SU-DHL-6 (cell line): ENCODE data around the gene MAP4K2.

Experiments
- H2AFZ ChIP-seq: fragments of 200-600 bp; sonication (generic); 2 replicates; pipeline ENCODE4 v1.6.1; 2014; ENCODE audit warnings: low read depth, mild to moderate bottlenecking, moderate library complexity, mixed read lengths, antibody characterized with exemption, low read length; ENCODE audit not compliant: severe bottlenecking
- H3F3A ChIP-seq: fragments of 200-600 bp; shearing (Covaris generic); 2 replicates; pipeline ENCODE4 v1.6.0; 2016; ENCODE audit warnings: antibody characterized with exemption, mild to moderate bottlenecking; ENCODE audit not compliant: insufficient read depth
- H3K27ac ChIP-seq: fragments of 200-600 bp; sonication (generic); 2 replicates; pipeline ENCODE4 v1.5.1; 2016; ENCODE audit warnings: low read depth, mild to moderate bottlenecking, low read length, moderate library complexity, mixed read lengths
- H3K27me3 ChIP-seq: fragments of 200-600 bp; sonication (generic), shearing (Covaris generic); 2 replicates; pipeline ENCODE4 v1.6.0; 2014; ENCODE audit warnings: mild to moderate bottlenecking, low read length
- H3K36me3 ChIP-seq: fragments of 200-600 bp; sonication (generic); 2 replicates; pipeline ENCODE4 v1.6.1; 2014; ENCODE audit warnings: mild to moderate bottlenecking, low read length, mixed read lengths
- H3K4me2 ChIP-seq: fragments of 300-600, 200-600 bp; shearing (Covaris generic), sonication (generic); 2 replicates; pipeline ENCODE4 v1.6.0; 2014; ENCODE audit warnings: low read length, low read depth, mild to moderate bottlenecking; ENCODE audit not compliant: poor library complexity, severe bottlenecking
- H3K4me3 ChIP-seq: fragments of 200-600 bp; sonication (generic); 2 replicates; pipeline ENCODE4 v1.5.1; 2014; ENCODE audit warnings: antibody characterized with exemption, low read length, mild to moderate bottlenecking, mixed read lengths; ENCODE audit not compliant: insufficient read depth, poor library complexity, severe bottlenecking
- H3K79me2 ChIP-seq: fragments of 200-600 bp; sonication (generic); 2 replicates; pipeline ENCODE4 v1.6.1; 2014; ENCODE audit warnings: mild to moderate bottlenecking, low read length, moderate library complexity; ENCODE audit not compliant: insufficient read depth
- H3K9ac ChIP-seq: fragments of 200-600 bp; sonication (generic); 2 replicates; pipeline ENCODE4 v1.7.0; 2014; ENCODE audit warnings: mild to moderate bottlenecking, low read length
- H3K9me2 ChIP-seq: fragments of 200-600 bp; sonication (generic); replicated peaks from 2 replicates; pipeline ENCODE4 v1.6.1; 2014; ENCODE audit warnings: low read length; ENCODE audit not compliant: insufficient read depth
- H3K9me3 ChIP-seq: fragments of 200-600 bp; sonication (generic); 2 replicates; pipeline ENCODE4 v1.6.1; 2014; ENCODE audit warnings: low read length, mixed read lengths; ENCODE audit not compliant: insufficient read depth
- H4K20me1 ChIP-seq: fragments of 200-600 bp; sonication (generic); 2 replicates; pipeline ENCODE4 v1.6.1; 2014; ENCODE audit warnings: low read depth, mild to moderate bottlenecking, antibody characterized with exemption, low read length, moderate library complexity, mixed read lengths
- CTCF ChIP-seq: fragments of 200-600 bp; sonication (generic); IDR thresholded peaks from one replicate; pipeline ENCODE4 v1.5.1; 2017; ENCODE audit warnings: antibody characterized with exemption, mild to moderate bottlenecking, low read length, moderate library complexity; ENCODE audit not compliant: insufficient read depth, poor library complexity, severe bottlenecking
- EZH2phosphoT487 ChIP-seq: fragments of 200-600 bp; sonication (generic), shearing (Covaris generic); conservative IDR thresholded peaks from 2 replicates; pipeline ENCODE4 v1.6.1; 2018; ENCODE audit warnings: mild to moderate bottlenecking, antibody characterized with exemption, low read length, moderate library complexity, mixed read lengths

MAP4K2 gene

DNA sequence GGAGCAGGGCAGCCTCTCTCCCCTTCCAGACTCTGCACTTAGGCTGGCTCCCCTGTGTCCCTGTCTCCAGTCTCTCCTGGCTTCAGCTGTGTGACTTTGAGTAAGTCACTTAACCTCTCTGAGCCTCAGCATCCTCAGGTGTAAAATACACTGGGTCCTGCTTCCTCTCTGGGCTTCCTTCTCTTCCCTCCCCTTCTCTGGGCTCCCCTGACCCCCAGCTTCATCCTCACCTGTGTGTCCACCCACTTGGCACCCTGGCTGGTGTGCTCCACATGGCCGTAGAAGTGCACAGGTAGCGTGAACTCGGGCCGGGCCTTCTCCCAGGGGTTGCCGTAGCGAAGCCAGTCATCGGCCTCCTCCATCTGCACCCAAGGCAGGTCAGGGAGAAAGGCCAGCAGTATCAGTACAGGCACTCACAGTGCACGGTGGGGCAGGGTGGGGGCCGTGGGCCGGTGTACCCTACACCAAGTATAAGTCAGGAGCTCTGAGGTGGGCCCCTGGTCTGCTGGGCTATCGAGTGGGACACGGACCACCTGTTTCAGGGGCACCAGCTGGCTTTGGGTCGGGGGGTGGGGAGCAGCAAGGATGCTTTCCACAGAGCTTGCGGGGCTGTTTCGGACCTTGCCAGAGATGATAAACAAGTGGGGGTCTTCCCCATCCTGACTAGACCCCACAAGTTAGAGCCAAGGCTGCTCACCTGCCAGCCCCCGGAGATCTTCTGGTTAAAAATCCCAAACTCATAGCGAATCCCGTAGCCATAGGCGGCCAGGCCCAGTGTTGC is 45.3 kb downstream of the MAP4K2 start:
- no peak for TF ChIP-seq CTCF
- TF ChIP-seq EZH2phosphoT487, result no peak
- Histone ChIP-seq H3K27me3 (no peaks in the 10 kb centered on the region), H4K20me1 (no peaks in the 10 kb centered on the region; the same call in 1 of the 2 replicates), H3K27ac (no peak overlapping the region), H3K4me2 (no peak overlapping the region), H2AFZ (no peak overlapping the region), H3K9me3 (no peaks in the 10 kb centered on the region), H3F3A (peaks cover 18% of the 10 kb centered on the region), H3K36me3 (no peaks in the 10 kb centered on the region), H3K4me3 (no peak overlapping the region), H3K9ac (no peak overlapping the region), H3K79me2 (no peaks in the 10 kb centered on the region), H3K9me2 (no peaks in the 10 kb centered on the region)

DNA sequence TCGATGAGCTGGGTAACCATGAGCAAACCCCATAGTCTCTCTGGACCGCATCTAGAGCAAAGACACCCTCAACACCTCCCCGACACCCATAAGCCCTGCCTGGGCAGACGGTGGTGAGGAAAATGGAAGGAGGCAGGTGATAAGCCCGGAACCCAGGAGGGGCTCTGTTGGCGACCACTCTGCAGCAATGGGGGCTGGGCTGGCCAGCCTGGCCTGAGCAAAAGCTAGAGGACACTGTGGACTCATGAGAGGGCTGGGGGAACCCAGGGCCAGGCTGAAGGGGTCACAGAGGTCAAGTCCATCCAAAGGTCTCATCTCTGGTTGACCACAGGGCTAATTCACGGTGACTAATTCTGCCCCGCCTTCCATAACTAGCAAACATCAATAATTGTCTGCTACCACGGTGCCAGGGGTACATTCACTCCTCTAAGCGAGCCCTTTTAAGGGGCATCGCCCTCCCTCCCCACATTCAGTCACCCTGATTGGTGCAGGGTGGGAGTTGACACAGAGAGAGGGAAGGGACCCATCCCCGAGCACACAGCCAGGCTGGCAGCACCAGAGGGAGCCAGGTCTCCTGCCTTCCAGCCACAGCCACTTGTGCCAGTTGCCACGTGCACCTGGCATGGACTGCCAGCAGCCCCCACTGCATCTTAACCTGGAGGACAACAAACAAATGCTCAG is 47.2 kb downstream of the MAP4K2 start:
- no peaks in the 10 kb centered on the region for H4K20me1 ChIP-seq
- H3K36me3 ChIP-seq, result no peaks in the 10 kb centered on the region
- no peak overlapping the region for H3K27ac ChIP-seq
- H3K4me2 ChIP-seq, result no peak overlapping the region
- H3K9me2 ChIP-seq, result no peaks in the 10 kb centered on the region
- peaks cover 2% of the 10 kb centered on the region for H3F3A ChIP-seq
- no peak overlapping the region for H3K4me3 ChIP-seq
- no peaks in the 10 kb centered on the region for H3K79me2 ChIP-seq
- H3K9me3 ChIP-seq, result no peaks in the 10 kb centered on the region
- H3K9ac ChIP-seq, result no peak overlapping the region
- no peaks in the 10 kb centered on the region for H3K27me3 ChIP-seq
- H2AFZ ChIP-seq, result no peak overlapping the region
- TF ChIP-seq CTCF, result no peak
- TF ChIP-seq EZH2phosphoT487, result no peak

GRCh38 chr11:64754919-64755662 is 47.9 kb downstream of the MAP4K2 start:
- Histone ChIP-seq H3K9me3 (no peaks in the 10 kb centered on the region), H4K20me1 (no peaks in the 10 kb centered on the region), H3K79me2 (no peaks in the 10 kb centered on the region), H3K4me2 (no peak overlapping the region), H3K36me3 (no peaks in the 10 kb centered on the region), H3K27me3 (no peaks in the 10 kb centered on the region), H3K27ac (no peak overlapping the region), H3K9me2 (no peaks in the 10 kb centered on the region), H2AFZ (no peak overlapping the region), H3K4me3 (no peak overlapping the region), H3K9ac (no peak overlapping the region), H3F3A (no peaks in the 10 kb centered on the region)
- TF ChIP-seq EZH2phosphoT487 (no peak), CTCF (no peak)
